ENCODE measurements around the gene LINC00237.

The LINC00237 gene

DNA sequence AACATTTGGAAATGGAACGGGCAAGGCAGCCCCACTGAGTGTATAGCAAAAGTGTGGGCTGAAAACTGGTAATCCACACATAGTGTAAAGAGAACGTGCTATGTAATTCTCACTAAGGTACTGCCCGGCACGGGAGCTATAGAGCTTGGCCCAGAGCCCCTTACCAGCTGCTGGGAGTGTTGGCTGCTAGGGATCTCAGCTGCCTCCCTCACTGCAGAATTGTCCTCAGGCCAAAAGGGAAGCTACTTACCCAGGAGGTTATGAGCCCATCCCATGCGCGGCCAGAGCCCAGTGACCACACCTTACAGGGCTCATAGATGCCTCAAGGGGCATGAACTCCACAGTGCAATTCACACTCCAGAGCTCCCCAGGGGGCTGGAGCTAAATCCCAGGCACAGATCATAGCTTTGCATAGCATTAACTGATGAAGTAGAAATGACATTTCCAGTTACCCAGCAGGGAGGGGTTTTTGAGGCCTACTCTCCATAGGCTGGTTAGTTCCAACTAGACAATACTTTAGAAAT is 56.8 kb downstream of the LINC00237 start:
- DNase-seq (ENCODE audit: low read depth in 2 of 2): no peak

DNA sequence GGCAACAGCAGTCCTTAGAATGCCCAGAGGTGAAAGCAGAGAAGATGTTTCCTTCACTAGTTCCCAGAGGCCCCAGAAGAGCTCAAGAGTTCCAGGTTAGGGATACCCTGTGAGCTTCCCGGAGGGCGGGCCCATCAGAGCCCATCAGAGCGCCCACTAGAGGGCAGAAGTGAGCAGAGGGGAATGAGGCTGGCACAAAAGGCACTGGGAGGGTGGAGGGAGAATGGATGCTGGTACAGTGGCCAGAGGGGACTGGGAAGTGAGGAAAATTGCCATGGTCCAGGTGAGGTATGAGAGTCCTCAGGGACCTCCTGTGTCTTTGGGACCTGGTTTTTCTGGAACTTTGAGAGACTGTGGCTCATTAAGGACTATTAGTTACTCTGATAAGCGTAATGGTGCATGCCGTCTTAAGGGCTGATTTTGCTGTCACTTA is 57.3 kb downstream of the LINC00237 start:
- peak; percentile 1 to 25 for DNase-seq (ENCODE audit: low read depth in 2 of 2)

DNA sequence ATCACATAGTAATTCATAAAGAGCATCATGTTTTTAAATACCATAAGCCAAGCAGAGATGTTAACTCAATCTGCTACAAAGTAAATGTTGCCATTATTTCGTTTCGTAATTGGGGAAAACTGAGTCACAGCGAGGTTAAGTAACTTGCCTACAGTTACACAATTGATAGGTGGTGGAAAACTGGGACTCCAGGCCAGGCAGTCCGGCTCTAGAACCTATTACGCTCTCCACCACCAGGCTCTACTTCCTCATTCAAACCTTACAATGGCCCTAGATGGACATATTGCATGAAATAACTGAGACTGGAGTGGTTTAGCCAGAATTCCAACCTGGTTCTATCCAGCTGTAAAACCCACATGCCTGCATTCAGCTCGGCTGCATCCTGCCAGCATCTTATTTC is 58.2 kb downstream of the LINC00237 start:
- DNase-seq (ENCODE audit: low read depth in 2 of 2): no peak

GRCh38 chr20:21046413-21047070 is 59.6 kb downstream of the LINC00237 start:
- DNase-seq (ENCODE audit: low read depth in 2 of 2): no peak
